Measurements from ENCODE around the gene SIRT7. TPM values are rescaled to one million over a fixed set of nuclear protein-coding genes. Genes with fewer than 3 reads are reported as not detected.

Gene SIRT7
- total RNA-seq, 1 donor: 12.7 TPM

DNA sequence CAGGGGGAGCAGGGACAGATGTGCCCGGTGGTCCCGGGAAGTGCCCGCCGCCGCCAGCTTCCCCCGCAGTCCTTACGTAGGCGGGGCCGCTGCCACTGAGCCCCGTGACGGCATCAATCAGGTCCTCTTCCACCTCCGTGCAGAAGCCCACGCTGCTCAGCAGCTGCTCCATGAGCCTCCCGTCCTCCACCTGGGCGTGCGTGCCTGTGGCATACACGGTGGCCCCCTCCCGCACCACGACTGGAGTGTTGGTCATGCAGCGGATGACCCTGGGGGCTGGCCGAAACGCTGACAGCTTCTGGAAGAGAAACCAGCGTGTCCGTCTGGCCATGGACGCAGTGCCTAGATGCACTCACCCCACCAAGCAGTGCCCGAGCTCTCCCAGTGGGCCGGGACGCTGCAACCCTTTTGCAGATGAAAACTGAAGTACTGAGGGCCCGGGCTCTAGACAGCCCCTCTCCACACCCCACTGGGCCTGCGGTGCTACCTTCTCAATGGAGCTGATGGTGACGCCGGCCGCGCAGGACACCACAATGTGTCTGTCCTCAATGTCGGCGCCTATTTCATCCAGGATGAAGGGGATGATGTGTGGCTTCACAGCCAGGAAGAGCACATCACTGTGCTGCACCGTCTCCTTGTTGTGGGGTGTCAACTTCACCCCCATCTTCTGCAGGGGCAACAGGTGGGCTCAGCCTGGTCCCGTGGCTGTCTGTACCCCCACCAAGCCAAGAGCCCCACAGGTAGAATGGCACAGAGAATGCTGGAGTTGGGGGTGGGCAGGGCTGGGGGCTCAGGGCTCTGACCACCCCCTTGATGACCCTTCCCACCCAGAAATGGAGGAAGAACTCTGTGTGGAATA, 17.1 kb upstream of the SIRT7 start:
- TF ChIP-seq, protein P1, sequence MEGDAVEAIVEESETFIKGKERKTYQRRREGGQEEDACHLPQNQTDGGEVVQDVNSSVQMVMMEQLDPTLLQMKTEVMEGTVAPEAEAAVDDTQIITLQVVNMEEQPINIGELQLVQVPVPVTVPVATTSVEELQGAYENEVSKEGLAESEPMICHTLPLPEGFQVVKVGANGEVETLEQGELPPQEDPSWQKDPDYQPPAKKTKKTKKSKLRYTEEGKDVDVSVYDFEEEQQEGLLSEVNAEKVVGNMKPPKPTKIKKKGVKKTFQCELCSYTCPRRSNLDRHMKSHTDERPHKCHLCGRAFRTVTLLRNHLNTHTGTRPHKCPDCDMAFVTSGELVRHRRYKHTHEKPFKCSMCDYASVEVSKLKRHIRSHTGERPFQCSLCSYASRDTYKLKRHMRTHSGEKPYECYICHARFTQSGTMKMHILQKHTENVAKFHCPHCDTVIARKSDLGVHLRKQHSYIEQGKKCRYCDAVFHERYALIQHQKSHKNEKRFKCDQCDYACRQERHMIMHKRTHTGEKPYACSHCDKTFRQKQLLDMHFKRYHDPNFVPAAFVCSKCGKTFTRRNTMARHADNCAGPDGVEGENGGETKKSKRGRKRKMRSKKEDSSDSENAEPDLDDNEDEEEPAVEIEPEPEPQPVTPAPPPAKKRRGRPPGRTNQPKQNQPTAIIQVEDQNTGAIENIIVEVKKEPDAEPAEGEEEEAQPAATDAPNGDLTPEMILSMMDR (IDR thresholded peaks at IDR 0.05; ENCODE audit: insufficient read depth, low read length): no peak
- H3K4me3 ChIP-seq (ENCODE audit: low read depth, low read length): peak overlapping the region; percentile 9
- DNase-seq (ENCODE audit: low read depth): no peak

- H3K4me3 ChIP-seq (ENCODE audit: low read depth, low read length): no peak overlapping the region
- no peak for DNase-seq (ENCODE audit: low read depth)
- TF ChIP-seq, protein P1 (IDR thresholded peaks at IDR 0.05; ENCODE audit: insufficient read depth, low read length): no peak
Observed at GRCh38 chr17:81934098-81934757, 16.3 kb upstream of the SIRT7 start.

GRCh38 chr17:81933178-81933699, 15.3 kb upstream of the SIRT7 start:
- no peak for DNase-seq (ENCODE audit: low read depth)
- H3K4me3 ChIP-seq (ENCODE audit: low read depth, low read length): no peak overlapping the region
- TF ChIP-seq, protein P1 (IDR thresholded peaks at IDR 0.05; ENCODE audit: insufficient read depth, low read length): no peak

- H3K4me3 ChIP-seq (ENCODE audit: low read depth, low read length): no peak overlapping the region
- DNase-seq (ENCODE audit: low read depth): no peak
- TF ChIP-seq, protein P1 (IDR thresholded peaks at IDR 0.05; ENCODE audit: insufficient read depth, low read length): no peak
Observed at GRCh38 chr17:81932333-81932983, 14.5 kb upstream of the SIRT7 start.

- DNase-seq (ENCODE audit: low read depth): no peak
- TF ChIP-seq, protein P1 (IDR thresholded peaks at IDR 0.05; ENCODE audit: insufficient read depth, low read length): no peak
- H3K4me3 ChIP-seq (ENCODE audit: low read depth, low read length): no peak overlapping the region
Observed at GRCh38 chr17:81931557-81932332, 13.8 kb upstream of the SIRT7 start.

DNA sequence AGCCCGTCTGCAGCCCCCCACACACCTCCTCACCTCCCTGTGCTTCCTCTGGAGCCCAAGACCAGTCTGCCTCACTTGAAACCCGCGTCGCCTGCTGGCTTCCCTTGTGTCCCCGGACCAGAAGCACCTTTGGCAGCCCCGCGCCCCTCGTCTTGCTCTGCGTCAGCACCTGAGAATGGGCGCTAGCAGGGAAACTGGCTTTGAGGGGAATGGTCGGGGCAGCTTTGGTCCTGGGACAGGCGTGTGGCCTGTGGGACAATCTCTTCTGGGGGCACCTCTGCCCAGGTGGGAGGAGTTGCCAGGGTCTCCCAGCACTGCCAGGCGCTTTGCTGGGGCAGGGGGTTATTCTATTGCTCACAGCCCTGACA, 13.2 kb upstream of the SIRT7 start:
- no peak overlapping the region for H3K4me3 ChIP-seq (ENCODE audit: low read depth, low read length)
- TF ChIP-seq, protein P1 (IDR thresholded peaks at IDR 0.05; ENCODE audit: insufficient read depth, low read length): no peak
- DNase-seq (ENCODE audit: low read depth): no peak
